ENCODE results near the gene PHRF1.

The PHRF1 gene

DNA sequence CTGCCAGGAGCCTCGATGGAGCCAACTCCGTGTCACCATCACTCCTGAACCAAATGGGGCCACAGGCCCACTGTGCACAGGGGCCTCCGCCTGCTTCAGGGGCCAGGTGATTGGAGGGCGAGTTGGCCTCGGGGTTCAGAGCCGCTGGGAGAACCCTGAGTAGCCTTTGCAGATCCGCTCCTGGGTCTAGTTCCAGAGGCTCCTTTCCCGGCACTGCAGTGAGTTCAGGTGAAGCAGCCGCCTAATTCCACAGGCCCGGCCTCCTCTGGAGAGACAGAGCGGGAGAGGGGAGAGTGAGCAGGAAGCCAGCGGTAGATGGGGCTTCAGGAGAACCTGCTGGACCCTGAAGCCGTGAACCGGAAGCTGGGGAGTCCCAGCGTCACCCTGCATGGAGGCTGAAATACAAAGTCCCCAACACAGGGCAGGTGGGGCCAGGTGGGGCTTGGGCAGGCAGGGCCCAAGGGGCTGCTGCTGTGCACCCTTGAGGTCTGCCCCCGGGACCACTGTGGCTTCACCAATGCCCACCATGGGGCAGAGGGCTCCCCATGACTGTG, 83.3 kb downstream of the PHRF1 start:
- no peak for DNase-seq

DNA sequence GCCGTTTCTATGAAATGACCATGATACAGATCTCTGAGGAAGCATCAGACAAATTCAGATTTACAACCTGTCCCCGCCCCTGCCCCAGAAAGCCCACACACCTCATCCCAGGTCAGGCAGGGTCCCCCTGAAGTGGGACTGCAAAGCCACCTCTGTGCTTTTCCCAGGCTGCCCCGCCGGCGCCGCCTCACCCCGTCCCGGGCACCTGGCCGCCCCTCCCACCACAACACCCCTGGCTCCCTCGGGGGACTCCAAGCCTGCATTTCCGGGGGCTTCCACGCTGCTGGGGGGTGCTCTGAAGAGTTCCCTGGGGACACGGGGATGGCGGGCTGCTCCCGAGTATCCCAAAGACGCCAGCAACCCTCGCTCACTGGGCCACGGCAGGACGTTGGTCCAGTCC, 84.0 kb downstream of the PHRF1 start:
- no peak for DNase-seq

GRCh38 chr11:660681-661444, 84.6 kb downstream of the PHRF1 start:
- DNase-seq, result no peak

Measured in activated T-cell treated with anti-CD3 and anti-CD28 coated beads, Interleukin-2, amount 50 U/mL, for 48 hours (primary cell).